Heart left ventricle (tissue), 16 donors: Measurements from ENCODE around the gene TARS2. TPM values are rescaled to one million over a fixed set of nuclear protein-coding genes. Genes with fewer than 3 reads are reported as not detected.

Experiments used
- ATAC-seq, 4 donors: fragments of 200-7000 bp; cut with Tn5 transposase; one replicate each; pipeline ENCODE4 v1.9.1; 2020 to 2022; ENCODE audit warnings: moderate library complexity in 4 of 4, mild to moderate bottlenecking in 3 of 4, moderate number of reproducible peaks in 1 of 4
- DNase-seq, 5 donors: peaks; one replicate each; pipeline ENCODE4 v3.0.0-alpha.2; 2020
- H3K27ac ChIP-seq, 12 donors: fragments of 200-600 bp; sonication (generic) in 4 of 12; one replicate each; pipeline versions ENCODE4 v1.5.0 to v1.8.0; 2016 to 2022; ENCODE audit warnings: mild to moderate bottlenecking in 2 of 12
- H3K27me3 ChIP-seq, 9 donors: fragments of 200-600 bp; sonication (generic) in 2 of 9; one replicate each; pipeline versions ENCODE4 v1.5.1 to v1.8.0; 2016 to 2022; ENCODE audit warnings: mild to moderate bottlenecking in 3 of 9
- H3K36me3 ChIP-seq, 9 donors: fragments of 200-600 bp; sonication (generic) in 2 of 9; one replicate each; pipeline versions ENCODE4 v1.5.0 to v1.8.0; 2018 to 2022; ENCODE audit warnings: mild to moderate bottlenecking in 2 of 9
- H3K4me1 ChIP-seq, 12 donors: fragments of 200-600 bp; sonication (generic) in 4 of 12; one replicate each; pipeline versions ENCODE4 v1.5.0 to v1.8.0; 2016 to 2022; ENCODE audit warnings: mild to moderate bottlenecking in 3 of 12
- H3K4me3 ChIP-seq, 12 donors: fragments of 200-600 bp; sonication (generic) in 4 of 12; one replicate each; pipeline versions ENCODE4 v1.5.0 to v1.8.0; 2017 to 2022; ENCODE audit warnings: mild to moderate bottlenecking in 9 of 12, moderate library complexity in 4 of 12
- H3K9me3 ChIP-seq, 12 donors: fragments of 200-600 bp; sonication (generic) in 4 of 12; one replicate each; pipeline versions ENCODE4 v1.5.0 to v1.8.0; 2016 to 2022; ENCODE audit warnings: mild to moderate bottlenecking in 1 of 12
- CTCF ChIP-seq, 12 donors: fragments of 200-600 bp; sonication (generic) in 4 of 12; IDR thresholded peaks; one replicate each; pipeline versions ENCODE4 v1.5.0 to v1.8.0; 2018 to 2022; ENCODE audit warnings: antibody characterized with exemption in 12 of 12, mild to moderate bottlenecking in 5 of 12
- POLR2A ChIP-seq, 2 donors: fragments of 450-650 bp; IDR thresholded peaks; one replicate each; pipeline ENCODE4 v1.6.1; 2017; ENCODE audit warnings: antibody characterized with exemption in 2 of 2, mild to moderate bottlenecking in 2 of 2, moderate library complexity in 2 of 2
- WGBS, 4 donors: extraction: QIAGEN DNeasy Blood & Tissue Kit in 2 of 4; methylation state at CpG; one replicate each; pipeline versions ENCODE4 v1.1.5 to v1.1.7; 2013 to 2018; 5-methylcytosine and 5-hydroxymethylcytosine counted together
- intact Hi-C, 10 donors: fragments of 100-400 bp; cut with DNase I; formaldehyde crosslinking; loops; one replicate each; pipeline versions ENCODE4 v1.11.1 to v1.14.2; 2022
- polyA plus RNA-seq, 2 donors: library from polyadenylated mRNA; stranded (reverse); fragments of 200-250 nt; gene quantifications; one replicate each; pipeline ENCODE4 v1.2.3, GENCODE V29; 2013
- total RNA-seq, 9 donors: library from RNA; depleted of rRNA in 2 of 9; stranded (reverse); fragments of >200 nt in 2 of 9; fragmentation: NEBNext Ultra II Directional in 3 of 9; extraction: Animal tissue kit (Norgen Biotek cat#: 25700) in 3 of 9; gene quantifications; one replicate each; pipeline versions ENCODE4 v1.1.0 to v1.2.4, GENCODE V29; 2016 to 2023
- donor health status: ischemic (EF 13 %, LVEDD 7.1; RV severe dilation, severe dysfunction).
- donor health status: healthy with polysubstance abuse.
- donor health status: DM: no; HTN: yes; CAD: no.
- donor health status: DM: no; HTN: no; CAD: no.
- donor health status: ischemic (EF 25% LVEDD 6.9; RV normal size, moderate dysfunction).
- donor health status: ischemic (EF 25% LVEDD 5.7; RV mildly dilated, moderate dysfunction).
- donor health status: healthy.
- donor health status: DM: yes; HTN: yes; CAD: no.
- donor health status: ischemic (EF 35%, LVEDD 5.7; RV mildly dilated, moderate dysfunction).
- donor health status: nonischemic (EF 11% LVEDD 7.7; RV severe dilation, severe dysfunction).
- donor health status: DM: yes; HTN: yes; CAD: no.
- donor health status: PGD.
- donor health status: ischemic (EF 29% LVEDD 5.4; RV normal size, mild dysfunction).
- donor health status: nonischemic (EF 23%, LVEDD 6.1; RV moderate dilation, normal function).

The TARS2 gene
- total and polyA plus RNA-seq, 11 donors: 21.9 to 46.5 (median 28.9) TPM

DNA sequence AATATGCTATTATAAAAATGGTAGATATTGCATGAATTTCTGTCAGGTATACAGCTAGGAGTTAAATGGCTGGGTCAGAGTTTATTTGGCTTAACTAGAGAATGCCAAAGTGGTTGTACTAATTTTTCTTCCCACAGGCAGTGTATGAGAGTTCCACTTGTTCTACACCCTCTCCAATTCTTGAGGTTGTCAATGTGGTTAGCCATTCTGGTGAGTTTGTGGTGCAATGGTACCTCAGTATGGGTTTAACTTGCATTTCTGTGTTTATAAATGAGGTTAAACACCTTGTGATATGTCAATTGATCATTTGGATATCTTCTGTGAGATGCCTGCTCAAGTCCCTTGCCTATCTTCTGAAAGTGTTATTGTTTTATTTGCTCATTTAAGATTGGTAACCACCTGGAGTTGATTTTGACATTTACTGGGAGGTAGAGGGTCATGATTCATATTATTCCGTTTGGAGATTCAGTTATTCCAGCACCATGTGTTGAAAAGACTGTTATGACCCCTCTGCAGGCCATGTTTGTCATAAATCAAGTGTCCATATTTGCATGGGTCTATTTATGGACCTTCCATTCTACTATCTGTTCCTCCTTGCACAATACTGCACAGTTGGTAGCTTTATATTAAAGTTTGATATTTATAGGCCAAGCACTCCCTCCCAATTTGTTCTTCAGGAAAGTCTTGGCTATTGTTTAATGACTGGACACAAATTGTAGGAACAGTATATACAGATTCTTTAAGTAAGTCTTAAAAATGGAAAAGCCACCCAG lies 34.2 kb downstream of the TARS2 start:
- ATAC-seq (no peak), DNase-seq (no peak)
- intact Hi-C loops: no loop called here
- 71 to 83% (median 76%) methylated on average over 1 of the region's 1 CpG for WGBS, 4 donors
- Histone ChIP-seq H3K36me3 (no peaks in the 10 kb centered on the region), H3K27me3 (no peaks in the 10 kb centered on the region), H3K4me3 (no peak overlapping the region), H3K9me3 (no peaks in the 10 kb centered on the region), H3K4me1 (peaks cover 0 to 7% (median 3%) of the 10 kb centered on the region in 12 donors), H3K27ac (no peak overlapping the region)
- no peak for TF ChIP-seq POLR2A (IDR thresholded peaks at IDR 0.05)
- TF ChIP-seq CTCF (IDR thresholded peaks at IDR 0.05): no peak

GRCh38 chr1:150525348-150525747 lies 38.1 kb downstream of the TARS2 start:
- Histone ChIP-seq H3K27me3 (no peaks in the 10 kb centered on the region), H3K4me3 (no peak overlapping the region), H3K9me3 (no peaks in the 10 kb centered on the region), H3K4me1 (peaks cover 0 to 10% (median 0%) of the 10 kb centered on the region in 12 donors), H3K36me3 (no peaks in the 10 kb centered on the region), H3K27ac (no peak overlapping the region)
- 86 to 90% (median 89%) methylated on average over 3 of the region's 3 CpGs for whole genome bisulfite sequencing, 4 donors
- ATAC-seq (no peak), DNase-seq (no peak)
- intact Hi-C loops: no loop called here
- TF ChIP-seq POLR2A (IDR thresholded peaks at IDR 0.05) (no peak), CTCF (IDR thresholded peaks at IDR 0.05) (no peak)

- 92 to 100% (median 96%) methylated on average over 1 of the region's 1 CpG for WGBS, 4 donors
- TF ChIP-seq CTCF (IDR thresholded peaks at IDR 0.05) (no peak), POLR2A (IDR thresholded peaks at IDR 0.05) (no peak)
Measured at GRCh38 chr1:150528196-150528595, 41.0 kb downstream of the TARS2 start.

DNA sequence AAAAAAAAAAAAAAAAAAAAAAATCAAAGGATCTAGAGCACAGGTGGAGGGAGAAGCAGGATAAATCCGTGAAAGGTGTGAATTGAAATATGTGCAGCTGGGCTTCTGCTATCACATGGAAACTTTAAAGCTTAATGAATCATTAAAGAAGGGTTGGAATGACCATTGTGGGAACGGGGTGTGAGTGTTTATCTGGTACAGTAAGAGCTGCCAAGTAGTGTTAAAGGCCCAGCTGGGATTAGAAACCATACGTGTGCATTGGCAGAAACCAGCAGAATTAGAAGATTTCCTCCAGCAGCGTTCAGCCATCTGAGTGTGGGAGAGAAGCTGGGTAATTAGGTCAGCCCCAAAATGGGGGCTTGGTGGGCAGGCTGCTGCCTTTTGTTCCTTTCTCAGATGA lies 41.8 kb downstream of the TARS2 start:
- WGBS, 4 donors: 24 to 41% (median 31%) methylated on average over 4 of the region's 4 CpGs
- Histone ChIP-seq H3K4me3 (no peak overlapping the region), H3K27me3 (no peaks in the 10 kb centered on the region), H3K27ac (peak overlapping the region in 2 of 12 donors; percentile 14 to 33), H3K9me3 (no peaks in the 10 kb centered on the region), H3K36me3 (no peaks in the 10 kb centered on the region), H3K4me1 (peaks cover 0 to 23% (median 9%) of the 10 kb centered on the region in 12 donors)
- no peak for DNase-seq
- intact Hi-C loops: no loop called here
- no peak for TF ChIP-seq CTCF (IDR thresholded peaks at IDR 0.05)
- no peak for TF ChIP-seq POLR2A (IDR thresholded peaks at IDR 0.05)
- ATAC-seq: peak in 2 of 4 donors; percentile 3 to 34

More at GRCh38 chr1:150528196-150528595, 41.0 kb downstream of the TARS2 start:
- Histone ChIP-seq H3K27me3 (no peaks in the 10 kb centered on the region), H3K36me3 (no peaks in the 10 kb centered on the region), H3K4me3 (no peak overlapping the region), H3K9me3 (no peaks in the 10 kb centered on the region), H3K27ac (no peak overlapping the region), H3K4me1 (peaks cover 0 to 19% (median 7%) of the 10 kb centered on the region in 12 donors)
- DNase-seq: no peak
- intact Hi-C loops: no loop called here
- ATAC-seq: no peak
